Posterior vena cava (tissue), 2 donors: ENCODE results near the gene ZNF618. TPM values are rescaled to one million over a fixed set of nuclear protein-coding genes. Genes with fewer than 3 reads are reported as not detected.
A peak's percentile ranks its signal among the peaks of the same experiment; 100 is the strongest.

Experiments used
- DNase-seq: peaks from one replicate; pipeline ENCODE4 v3.0.0-alpha.2; 2020; ENCODE audit warnings: low spot score
- intact Hi-C, 2 donors: fragments of 100-400 bp; cut with DNase I; formaldehyde crosslinking; loops; one replicate each; pipeline versions ENCODE4 v1.14.1 to v1.14.2; 2022 to 2023
- total RNA-seq, 2 donors: library from RNA; stranded (reverse); fragmentation: NEBNext Ultra II Directional; extraction: Animal tissue kit (Norgen Biotek cat#: 25700); gene quantifications; one replicate each; pipeline ENCODE4 v1.2.1, GENCODE V29; 2021
- donor health status: DM: yes; HTN: yes; CAD: no.
- donor health status: DM: yes; HTN: yes; CAD: no.

Gene ZNF618
- total RNA-seq, 2 donors from 2014 or later: 7.2 to 9.2 TPM

GRCh38 chr9:113992276-113992951 lies 116.3 kb downstream of the ZNF618 start:
- intact Hi-C loops: loop anchor here in 1 of 2 donors (10.0 kb wide), 1 partner anchor 108 kb away; no protein-coding TSS in a partner anchor
- peak; percentile 81 for DNase-seq

GRCh38 chr9:113992994-113993393 lies 116.9 kb downstream of the ZNF618 start:
- peak; percentile 63 for DNase-seq
- intact Hi-C loops: loop anchor here in 1 of 2 donors (10.0 kb wide), 1 partner anchor 108 kb away; no protein-coding TSS in a partner anchor

- intact Hi-C loops: loop anchor here in 1 of 2 donors (10.0 kb wide), 1 partner anchor 109 kb away; no protein-coding TSS in a partner anchor
Observed at GRCh38 chr9:113993838-113994540, 117.9 kb downstream of the ZNF618 start.

GRCh38 chr9:113995401-113995800 lies 119.3 kb downstream of the ZNF618 start:
- intact Hi-C loops: loop anchor here in 1 of 2 donors (10.0 kb wide), 1 partner anchor 111 kb away; no protein-coding TSS in a partner anchor
- DNase-seq: no peak

More at GRCh38 chr9:113993838-113994540, 117.9 kb downstream of the ZNF618 start:
- DNase-seq: peak; percentile 93

GRCh38 chr9:113995963-113996362 lies 119.9 kb downstream of the ZNF618 start:
- DNase-seq: peak; percentile 46
- intact Hi-C loops: loop anchor here in 1 of 2 donors (10.0 kb wide), 1 partner anchor 111 kb away; no protein-coding TSS in a partner anchor

GRCh38 chr9:113996531-113997001 lies 120.5 kb downstream of the ZNF618 start:
- DNase-seq: peak; percentile 57
- intact Hi-C loops: loop anchor here in 1 of 2 donors (10.0 kb wide), 1 partner anchor 112 kb away; no protein-coding TSS in a partner anchor

- DNase-seq: peak; percentile 5
- intact Hi-C loops: loop anchor here in 1 of 2 donors (10.0 kb wide), 1 partner anchor 112 kb away; no protein-coding TSS in a partner anchor
Observed at GRCh38 chr9:113997064-113997463, 121.0 kb downstream of the ZNF618 start.

- peak; percentile 71 for DNase-seq
- intact Hi-C loops: loop anchor here in 1 of 2 donors (10.0 kb wide), 1 partner anchor 113 kb away; no protein-coding TSS in a partner anchor
Observed at GRCh38 chr9:113997610-113998009, 121.5 kb downstream of the ZNF618 start.

GRCh38 chr9:113998114-113998513 lies 122.0 kb downstream of the ZNF618 start:
- intact Hi-C loops: loop anchor here in 1 of 2 donors (10.0 kb wide), 1 partner anchor 113 kb away; no protein-coding TSS in a partner anchor
- peak; percentile 52 for DNase-seq

GRCh38 chr9:113998525-113999255 lies 122.6 kb downstream of the ZNF618 start:
- intact Hi-C loops: loop anchor here in 1 of 2 donors (10.0 kb wide), 1 partner anchor 114 kb away; no protein-coding TSS in a partner anchor

GRCh38 chr9:113999256-114000062 lies 123.3 kb downstream of the ZNF618 start:
- peak; percentile 79 for DNase-seq
- intact Hi-C loops: loop anchor here in 1 of 2 donors (10.0 kb wide), 1 partner anchor 115 kb away; no protein-coding TSS in a partner anchor

More at GRCh38 chr9:113998525-113999255, 122.6 kb downstream of the ZNF618 start:
- DNase-seq: peak; percentile 67

GRCh38 chr9:114000063-114000454 lies 124.0 kb downstream of the ZNF618 start:
- intact Hi-C loops: no loop called here
- peak; percentile 72 for DNase-seq

GRCh38 chr9:114000671-114001409 lies 124.7 kb downstream of the ZNF618 start:
- peak; percentile 80 for DNase-seq
- intact Hi-C loops: no loop called here

GRCh38 chr9:114001410-114001685 lies 125.2 kb downstream of the ZNF618 start:
- intact Hi-C loops: no loop called here
- DNase-seq: no peak

GRCh38 chr9:114001794-114002261 lies 125.7 kb downstream of the ZNF618 start:
- DNase-seq: peak; percentile 77
- intact Hi-C loops: no loop called here

- intact Hi-C loops: no loop called here
- DNase-seq: peak; percentile 72
Observed at GRCh38 chr9:114002271-114002985, 126.3 kb downstream of the ZNF618 start.

- intact Hi-C loops: no loop called here
- DNase-seq: peak; percentile 29
Observed at GRCh38 chr9:114002986-114003350, 126.9 kb downstream of the ZNF618 start.
